Fibroblast of villous mesenchyme (primary cell): Measurements from ENCODE around the gene ASPG. TPM values are rescaled to one million over a fixed set of nuclear protein-coding genes. Genes with fewer than 3 reads are reported as not detected.
A peak's percentile ranks its signal among the peaks of the same experiment; 100 is the strongest.

ENCODE experiments used
- DNase-seq: peaks from one replicate; pipeline ENCODE4 v3.0.0-alpha.2; 2010; ENCODE audit warnings: low read depth
- H3K4me3 ChIP-seq: 2 replicates; pipeline ENCODE4 v1.5.1; 2011; ENCODE audit warnings: low read depth, mild to moderate bottlenecking, low read length
- total RNA-seq: library from RNA; depleted of rRNA; stranded (reverse); fragments of >200 nt; gene quantifications from 2 replicates; pipeline ENCODE4 v1.2.3, GENCODE V29; 2012
- TF ChIP-seq, protein P1 (sequence below): IDR thresholded peaks from 2 replicates; pipeline ENCODE4 v1.5.1; 2012; ENCODE audit warnings: low read depth, mild to moderate bottlenecking, low read length; ENCODE audit not compliant: insufficient read depth

The ASPG gene
- total RNA-seq, 1 donor, result not detected

DNA sequence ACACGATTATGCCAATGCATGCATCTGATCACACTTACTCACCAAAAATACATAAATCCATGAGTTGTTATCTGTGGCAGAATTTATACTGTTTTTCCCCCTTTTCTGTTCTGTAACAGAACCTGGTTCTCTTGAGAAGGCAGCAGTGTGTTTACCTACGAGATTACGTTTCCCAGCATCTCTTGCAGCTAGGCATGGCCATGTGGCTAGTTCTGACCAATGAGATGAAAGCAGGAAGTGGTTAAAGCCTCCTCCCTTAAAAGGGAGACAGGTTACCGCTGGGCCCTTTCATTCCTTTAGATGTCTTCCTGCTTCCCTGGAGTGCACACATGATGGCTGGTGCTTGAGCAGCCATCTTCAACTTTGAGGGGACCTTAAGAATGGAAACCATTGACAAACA, 11.7 kb upstream of the ASPG start:
- H3K4me3 ChIP-seq, result no peak overlapping the region
- no peak for DNase-seq
- TF ChIP-seq, protein P1, sequence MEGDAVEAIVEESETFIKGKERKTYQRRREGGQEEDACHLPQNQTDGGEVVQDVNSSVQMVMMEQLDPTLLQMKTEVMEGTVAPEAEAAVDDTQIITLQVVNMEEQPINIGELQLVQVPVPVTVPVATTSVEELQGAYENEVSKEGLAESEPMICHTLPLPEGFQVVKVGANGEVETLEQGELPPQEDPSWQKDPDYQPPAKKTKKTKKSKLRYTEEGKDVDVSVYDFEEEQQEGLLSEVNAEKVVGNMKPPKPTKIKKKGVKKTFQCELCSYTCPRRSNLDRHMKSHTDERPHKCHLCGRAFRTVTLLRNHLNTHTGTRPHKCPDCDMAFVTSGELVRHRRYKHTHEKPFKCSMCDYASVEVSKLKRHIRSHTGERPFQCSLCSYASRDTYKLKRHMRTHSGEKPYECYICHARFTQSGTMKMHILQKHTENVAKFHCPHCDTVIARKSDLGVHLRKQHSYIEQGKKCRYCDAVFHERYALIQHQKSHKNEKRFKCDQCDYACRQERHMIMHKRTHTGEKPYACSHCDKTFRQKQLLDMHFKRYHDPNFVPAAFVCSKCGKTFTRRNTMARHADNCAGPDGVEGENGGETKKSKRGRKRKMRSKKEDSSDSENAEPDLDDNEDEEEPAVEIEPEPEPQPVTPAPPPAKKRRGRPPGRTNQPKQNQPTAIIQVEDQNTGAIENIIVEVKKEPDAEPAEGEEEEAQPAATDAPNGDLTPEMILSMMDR, result no peak

DNA sequence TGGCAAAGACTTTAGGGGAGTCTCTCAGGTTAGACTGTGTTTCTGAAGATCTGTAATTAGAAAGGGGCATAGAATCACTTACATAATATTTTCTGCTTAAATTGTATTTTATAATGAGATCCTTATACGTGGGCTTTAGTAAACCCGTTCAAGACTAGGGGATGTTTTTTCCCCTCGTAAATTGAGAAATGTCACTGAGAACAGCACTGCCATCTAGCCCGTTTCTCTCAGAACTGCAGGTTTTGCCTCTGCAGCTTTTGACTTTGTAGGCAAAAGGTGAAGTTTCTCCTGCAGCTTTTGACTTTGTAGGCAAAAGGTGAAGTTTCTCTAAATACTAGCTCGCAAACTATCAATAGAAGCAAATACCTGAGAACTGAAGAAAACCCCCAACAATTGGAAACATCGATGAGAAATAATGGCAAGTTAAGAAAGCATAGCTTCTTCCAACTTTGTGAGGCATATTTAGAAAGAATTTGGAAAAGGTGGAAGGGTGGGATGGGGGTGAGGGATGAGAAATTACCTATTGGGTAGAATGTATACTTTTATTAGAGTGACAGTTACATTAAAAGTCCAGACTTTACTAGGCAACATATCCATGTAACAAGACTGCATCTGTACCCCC, 9.9 kb upstream of the ASPG start:
- H3K4me3 ChIP-seq, result no peak overlapping the region
- DNase-seq, result no peak
- TF ChIP-seq, protein P1, result peak; percentile 46

DNA sequence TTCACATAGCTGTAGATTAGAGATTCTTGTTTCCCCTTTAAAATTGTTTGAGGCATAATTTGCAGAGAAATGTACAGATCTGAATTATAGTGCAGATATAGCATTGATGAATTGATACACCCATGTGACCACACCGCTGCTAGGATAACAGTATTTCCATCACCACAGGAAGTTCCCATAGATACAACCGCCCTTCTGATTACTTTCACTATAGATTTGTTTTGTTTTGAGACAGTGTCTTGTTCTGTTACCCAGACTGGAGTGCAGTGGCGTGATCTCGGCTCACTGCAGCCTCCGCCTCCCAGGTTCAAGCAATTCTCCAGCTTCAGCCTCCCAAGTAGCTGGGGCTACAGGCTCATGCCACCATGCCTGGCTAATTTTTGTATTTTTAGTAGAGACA, 8.8 kb upstream of the ASPG start:
- DNase-seq, result no peak
- TF ChIP-seq, protein P1, result no peak
- H3K4me3 ChIP-seq, result no peak overlapping the region

DNA sequence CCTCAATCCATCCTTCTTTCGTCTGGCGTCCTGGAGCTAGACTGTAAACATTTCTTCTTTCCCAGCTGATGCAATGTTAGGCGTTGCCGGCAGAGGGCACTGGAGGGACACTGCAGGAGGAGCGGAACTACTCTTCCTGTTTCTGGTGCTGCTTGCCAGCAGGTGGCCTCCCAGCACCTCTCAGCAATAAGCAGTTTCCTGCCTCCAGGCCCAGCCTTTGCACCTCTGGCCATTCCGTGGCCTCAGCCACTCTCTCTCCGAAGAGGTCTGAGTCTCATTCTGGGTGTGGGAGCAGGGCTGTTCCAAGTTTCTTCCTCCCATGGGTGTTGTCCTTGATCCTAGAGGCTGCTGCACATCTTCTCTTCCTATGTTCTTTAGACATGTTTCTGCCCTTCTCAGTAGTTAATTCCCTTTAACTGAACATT, 7.5 kb upstream of the ASPG start:
- TF ChIP-seq, protein P1, result peak; percentile 100
- peak; percentile 87 for DNase-seq
- H3K4me3 ChIP-seq, result no peak overlapping the region

DNA sequence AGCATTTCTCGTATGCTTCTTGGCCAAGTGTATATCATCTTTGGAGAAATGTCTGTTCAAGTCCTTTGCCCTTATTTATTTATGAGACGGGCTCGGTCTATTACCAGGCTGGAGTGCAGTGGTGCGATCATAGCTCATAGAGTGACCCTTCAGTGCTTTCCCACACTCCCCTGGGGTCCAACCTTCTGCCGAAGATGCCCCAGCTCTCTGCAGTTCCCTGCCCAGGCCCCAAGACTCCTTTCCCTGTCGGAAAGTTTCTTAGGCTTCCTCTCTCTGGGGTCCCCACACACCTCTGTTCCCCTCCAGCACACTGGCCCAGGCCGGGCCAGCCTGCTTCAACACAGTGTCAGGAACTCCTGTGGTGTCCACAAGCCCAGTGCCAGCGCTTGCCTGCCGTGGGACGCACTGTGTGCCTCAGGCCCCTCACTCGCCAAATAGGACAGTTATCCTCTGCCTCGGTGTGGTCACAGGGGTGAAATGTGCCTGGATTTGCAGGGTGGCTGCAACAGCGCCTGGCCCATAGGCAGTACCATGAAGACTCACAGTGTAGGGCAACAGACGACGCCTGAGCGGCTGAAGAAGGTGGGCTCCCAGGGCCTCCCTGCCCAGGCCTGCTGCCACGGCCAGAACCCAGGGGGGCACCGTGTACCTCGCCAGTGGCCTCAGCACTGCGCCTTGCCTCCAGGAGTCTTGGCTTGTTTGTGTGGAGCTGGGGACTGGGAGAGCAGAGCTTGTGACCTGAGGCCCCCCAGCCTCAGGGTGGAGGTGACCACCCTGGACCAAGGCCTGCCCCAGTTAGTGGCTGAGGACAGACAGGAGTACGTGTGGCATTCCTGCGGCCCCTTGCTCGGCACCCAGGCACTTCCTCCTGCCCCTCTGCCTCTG, 4.9 kb upstream of the ASPG start:
- TF ChIP-seq, protein P1, result no peak
- no peak overlapping the region for H3K4me3 ChIP-seq
- DNase-seq, result no peak

DNA sequence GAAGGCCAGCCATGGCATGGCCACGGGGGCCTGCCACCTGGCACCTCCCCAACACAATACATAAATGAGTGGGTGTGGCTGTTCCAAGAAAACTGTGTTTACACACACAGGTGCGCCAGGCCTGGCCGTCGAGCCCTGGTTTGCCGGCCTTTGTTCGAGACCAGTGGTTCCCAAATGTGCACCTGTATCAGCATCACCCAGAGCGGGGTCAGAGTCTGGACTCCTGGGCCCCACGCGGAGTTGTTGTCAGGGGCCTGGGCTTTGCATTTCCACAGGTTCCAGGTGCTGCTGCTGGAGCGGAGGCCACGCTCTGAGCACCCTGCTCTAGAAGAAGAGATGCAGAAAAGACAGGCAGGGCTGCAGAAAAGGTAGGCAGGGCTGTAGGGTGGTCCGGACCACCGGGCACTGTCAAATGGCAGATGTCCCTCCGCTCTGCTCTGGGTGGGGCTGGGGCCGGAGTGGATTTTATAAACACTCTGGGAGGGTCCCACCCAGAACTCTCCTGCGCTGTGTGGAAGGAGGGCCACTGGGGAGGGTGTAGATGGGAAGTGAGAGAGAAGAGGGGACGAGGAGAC, 4.2 kb upstream of the ASPG start:
- DNase-seq, result no peak
- TF ChIP-seq, protein P1, result no peak
- H3K4me3 ChIP-seq, result no peak overlapping the region
